Upper lobe of left lung (tissue), 4 donors: ENCODE results near the gene PRR5L.

Experiments
- EP300 ChIP-seq, 4 donors: sonication (generic); formaldehyde crosslinking; IDR thresholded peaks; one replicate each; pipeline ENCODE4 v1.5.1; 2017; ENCODE audit warnings: antibody characterized with exemption in 4 of 4, control low read depth in 2 of 4
- TF ChIP-seq, protein P1 (sequence below), 6 experiments: fragments of 450-650 bp in 4 of 6; fragments of 200-600 bp in 2 of 6; sonication (generic) in 2 of 6; IDR thresholded peaks; one replicate each; pipeline ENCODE4 v1.5.1; 2016 to 2019; ENCODE audit warnings: antibody characterized with exemption in 6 of 6

DNA sequence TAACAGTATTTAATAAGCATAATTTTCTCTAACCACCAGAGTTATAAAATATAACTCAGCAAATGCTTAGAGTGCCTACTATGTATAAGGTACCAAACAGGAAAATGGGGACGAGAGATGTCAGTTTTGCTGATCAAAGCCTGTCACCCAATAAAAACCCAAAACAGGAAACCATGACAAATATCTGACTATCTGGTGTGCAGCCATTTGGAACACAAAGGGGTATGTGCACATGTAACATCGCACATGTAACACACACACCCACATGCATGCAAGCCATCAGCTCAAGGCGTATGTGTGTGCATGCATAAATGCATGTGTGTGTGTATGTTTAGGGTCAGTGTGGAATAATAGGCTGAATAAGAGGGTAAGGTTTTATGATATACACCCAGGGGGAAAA, 64.2 kb downstream of the PRR5L start:
- TF ChIP-seq EP300 (IDR thresholded peaks at IDR 0.05): no peak
- TF ChIP-seq, protein P1, sequence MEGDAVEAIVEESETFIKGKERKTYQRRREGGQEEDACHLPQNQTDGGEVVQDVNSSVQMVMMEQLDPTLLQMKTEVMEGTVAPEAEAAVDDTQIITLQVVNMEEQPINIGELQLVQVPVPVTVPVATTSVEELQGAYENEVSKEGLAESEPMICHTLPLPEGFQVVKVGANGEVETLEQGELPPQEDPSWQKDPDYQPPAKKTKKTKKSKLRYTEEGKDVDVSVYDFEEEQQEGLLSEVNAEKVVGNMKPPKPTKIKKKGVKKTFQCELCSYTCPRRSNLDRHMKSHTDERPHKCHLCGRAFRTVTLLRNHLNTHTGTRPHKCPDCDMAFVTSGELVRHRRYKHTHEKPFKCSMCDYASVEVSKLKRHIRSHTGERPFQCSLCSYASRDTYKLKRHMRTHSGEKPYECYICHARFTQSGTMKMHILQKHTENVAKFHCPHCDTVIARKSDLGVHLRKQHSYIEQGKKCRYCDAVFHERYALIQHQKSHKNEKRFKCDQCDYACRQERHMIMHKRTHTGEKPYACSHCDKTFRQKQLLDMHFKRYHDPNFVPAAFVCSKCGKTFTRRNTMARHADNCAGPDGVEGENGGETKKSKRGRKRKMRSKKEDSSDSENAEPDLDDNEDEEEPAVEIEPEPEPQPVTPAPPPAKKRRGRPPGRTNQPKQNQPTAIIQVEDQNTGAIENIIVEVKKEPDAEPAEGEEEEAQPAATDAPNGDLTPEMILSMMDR (IDR thresholded peaks at IDR 0.05): no peak
